ENCODE results near the gene C9orf85.
A peak's percentile ranks its signal among the peaks of the same experiment; 100 is the strongest.
"Not testable (repeated sequence)": the region's sequence is repeated elsewhere in the genome, so short reads cannot be mapped to it uniquely, and the experiment has no call there.

Gene C9orf85

DNA sequence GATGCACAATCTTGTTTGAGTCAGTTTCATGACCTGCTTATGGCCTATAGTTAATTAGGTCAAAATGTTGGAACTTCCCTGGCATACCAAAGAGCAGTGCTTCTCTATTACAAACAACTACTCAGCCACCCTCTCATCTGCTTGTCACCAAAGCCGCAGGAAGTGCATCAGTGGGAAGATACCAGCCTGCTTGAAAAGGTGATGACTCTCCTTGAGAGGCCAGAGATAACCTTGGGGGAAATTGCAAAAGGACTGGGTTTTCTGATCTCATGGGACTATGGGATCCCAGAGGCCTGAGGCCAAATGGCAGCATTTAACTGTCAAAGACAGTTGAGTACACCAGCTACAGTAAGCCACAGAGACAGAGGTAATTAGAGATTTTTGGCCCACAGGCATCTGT lies 79.0 kb downstream of the C9orf85 start:
- no peak for TF ChIP-seq CTCF (conservative IDR thresholded peaks at IDR 0.05; ENCODE audit: low read depth, low read length)
- DNase-seq (ENCODE audit: low read depth) = no peak
- H3K4me3 ChIP-seq (ENCODE audit: low read depth, low read length) = no peak overlapping the region

DNA sequence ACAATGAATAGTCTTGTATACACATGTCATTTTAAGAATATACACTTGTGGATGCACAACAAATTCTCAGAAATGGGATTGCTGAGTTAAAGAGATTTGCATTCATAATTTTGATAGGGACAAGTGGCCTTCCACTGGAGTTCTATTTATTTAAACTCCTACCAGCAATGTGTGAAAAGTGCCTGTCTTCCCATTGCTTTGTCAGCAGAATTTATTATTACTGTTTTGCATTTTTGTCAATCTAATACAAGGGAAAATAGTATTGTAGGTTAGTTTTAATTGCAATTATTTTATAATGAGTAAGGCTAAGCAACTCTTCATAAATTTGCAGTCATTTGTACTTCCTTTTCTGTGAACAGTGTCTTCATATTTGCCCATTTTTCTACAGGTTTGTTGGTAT lies 94.0 kb downstream of the C9orf85 start:
- no peak for TF ChIP-seq CTCF (conservative IDR thresholded peaks at IDR 0.05; ENCODE audit: low read depth, low read length)
- DNase-seq (ENCODE audit: low read depth) = no peak
- H3K4me3 ChIP-seq (ENCODE audit: low read depth, low read length) = no peak overlapping the region

- no peak for TF ChIP-seq CTCF (conservative IDR thresholded peaks at IDR 0.05; ENCODE audit: low read depth, low read length)
- H3K4me3 ChIP-seq (ENCODE audit: low read depth, low read length) = no peak overlapping the region
- peak; percentile 18 for DNase-seq (ENCODE audit: low read depth)
These were observed 95.1 kb downstream of the C9orf85 start for GRCh38 chr9:72006501-72006900.

- not testable (repeated sequence) for H3K4me3 ChIP-seq (ENCODE audit: low read depth, low read length); DNase-seq (ENCODE audit: low read depth)
These were observed 96.3 kb downstream of the C9orf85 start for GRCh38 chr9:72007726-72008125.

DNA sequence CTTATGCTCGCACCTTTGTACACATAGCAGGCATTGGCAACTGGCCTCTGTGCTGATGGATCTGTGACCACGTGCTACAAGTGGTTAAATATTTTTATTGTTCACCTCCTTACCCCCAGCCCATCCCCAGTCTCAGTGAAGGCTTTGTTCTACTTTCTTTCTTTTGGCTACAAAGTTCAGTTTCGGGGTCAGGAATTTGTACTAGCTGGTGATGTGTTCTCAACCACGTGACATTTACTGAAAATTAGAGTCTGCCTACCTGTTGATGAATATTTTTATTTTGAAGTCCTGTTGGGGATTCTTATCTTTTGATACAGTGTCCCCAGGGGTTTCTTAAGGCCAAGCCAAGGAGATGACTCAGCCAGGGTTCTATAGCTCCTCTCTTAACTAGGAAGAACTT lies 101.2 kb downstream of the C9orf85 start:
- no peak overlapping the region for H3K4me3 ChIP-seq (ENCODE audit: low read depth, low read length)
- TF ChIP-seq CTCF (conservative IDR thresholded peaks at IDR 0.05; ENCODE audit: low read depth, low read length) = no peak
- no peak for DNase-seq (ENCODE audit: low read depth)

GRCh38 chr9:72013292-72013760 lies 101.9 kb downstream of the C9orf85 start:
- H3K4me3 ChIP-seq (ENCODE audit: low read depth, low read length) = no peak overlapping the region
- DNase-seq (ENCODE audit: low read depth) = no peak
- no peak for TF ChIP-seq CTCF (conservative IDR thresholded peaks at IDR 0.05; ENCODE audit: low read depth, low read length)

GRCh38 chr9:72022841-72023240 lies 111.4 kb downstream of the C9orf85 start:
- no peak for TF ChIP-seq CTCF (conservative IDR thresholded peaks at IDR 0.05; ENCODE audit: low read depth, low read length)
- DNase-seq (ENCODE audit: low read depth) = peak; percentile 83
- no peak overlapping the region for H3K4me3 ChIP-seq (ENCODE audit: low read depth, low read length)
